ENCODE measurements around the gene ABHD18.

Gene ABHD18

DNA sequence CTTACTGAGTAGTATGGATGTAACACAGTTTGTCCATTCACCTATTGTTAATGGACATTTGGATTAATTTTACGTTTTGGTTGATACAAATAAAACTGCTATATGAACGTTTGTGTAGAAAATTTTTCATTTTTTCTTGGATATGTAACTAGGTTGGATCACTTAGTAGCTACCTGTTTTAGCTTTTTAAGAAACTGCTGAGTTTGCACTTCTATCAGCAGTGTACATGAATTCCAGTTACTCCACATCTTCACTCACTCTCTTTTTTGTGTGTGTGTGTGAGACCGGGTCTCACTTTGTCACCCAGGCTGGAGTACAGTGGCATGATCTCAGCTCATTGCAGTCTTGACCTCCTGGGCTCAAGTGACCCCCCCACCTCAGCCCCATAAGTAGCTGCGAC is 111.3 kb downstream of the ABHD18 start:
- no peak for DNase-seq

All from suppressor macrophage treated with lipopolysaccharide for 1 hour (primary cell).